GM21360 (cell line): ENCODE data around the gene CEBPE.

Experiments
- ATAC-seq: cut with Tn5 transposase; IDR thresholded peaks from one replicate; pipeline ENCODE4 v1.9.1; 2021; ENCODE audit warnings: mild to moderate bottlenecking, moderate library complexity; ENCODE audit not compliant: unreplicated experiment

Gene CEBPE

GRCh38 chr14:23104591-23105347 lies 14.3 kb downstream of the CEBPE start, which contains the start of gene CIROP:
Gene CIROP (minus strand): TSS chr14:23104989. CDS start chr14:23104920, 69 bp downstream.
- no peak for ATAC-seq

GRCh38 chr14:23104070-23104590 lies 14.9 kb downstream of the CEBPE start:
- no peak for ATAC-seq

GRCh38 chr14:23103581-23103980 lies 15.5 kb downstream of the CEBPE start:
- ATAC-seq: no peak

GRCh38 chr14:23102801-23103200 lies 16.3 kb downstream of the CEBPE start:
- no peak for ATAC-seq

- ATAC-seq: no peak
Observed at GRCh38 chr14:23101986-23102625, 16.9 kb downstream of the CEBPE start.

DNA sequence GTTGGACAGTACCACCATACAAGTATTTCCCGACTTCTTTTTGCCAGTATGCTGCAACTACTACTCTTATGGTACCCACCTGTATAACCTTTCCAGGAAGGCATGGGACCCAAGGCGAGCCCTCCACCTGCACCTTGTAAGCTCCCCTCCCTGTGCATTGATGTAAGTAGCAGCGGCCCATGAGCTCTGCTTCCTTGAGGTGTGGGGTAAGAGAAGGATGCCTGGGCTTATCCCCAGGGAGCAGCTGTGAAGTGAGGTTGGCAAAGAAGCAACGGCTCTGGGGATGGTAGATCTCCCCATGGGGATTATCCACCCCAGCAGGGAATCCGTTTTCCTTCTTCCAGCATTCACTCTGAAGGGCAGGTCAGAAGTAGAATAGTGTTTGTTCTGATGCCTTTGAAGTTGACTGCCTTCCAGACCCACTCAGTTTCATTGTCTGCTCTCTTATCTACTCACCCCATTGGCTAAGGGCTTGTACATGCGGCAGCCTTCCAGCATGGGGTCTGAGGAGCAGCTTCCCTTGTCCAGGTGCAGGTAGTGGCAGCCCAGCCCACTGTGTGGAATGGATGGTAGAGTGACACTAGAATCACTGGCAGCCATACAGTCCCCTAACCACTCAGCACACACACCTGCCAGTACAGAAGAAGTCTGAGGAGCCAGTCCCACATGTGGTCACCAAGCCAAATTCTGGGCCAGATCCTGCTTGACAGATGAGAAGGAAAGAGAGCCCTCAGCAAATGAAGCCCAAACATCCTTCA lies 17.7 kb downstream of the CEBPE start:
- ATAC-seq: no peak

- ATAC-seq: no peak
Observed at GRCh38 chr14:23099212-23099861, 19.7 kb downstream of the CEBPE start.

- ATAC-seq: no peak
Observed at GRCh38 chr14:23097786-23098185, 21.3 kb downstream of the CEBPE start.

GRCh38 chr14:23095196-23096108 lies 23.6 kb downstream of the CEBPE start, which contains the start of gene C14orf119:
Gene C14orf119 (plus strand): TSS chr14:23095505. CDS start chr14:23097659, 2,154 bp downstream.
- ATAC-seq: peak; percentile 86

DNA sequence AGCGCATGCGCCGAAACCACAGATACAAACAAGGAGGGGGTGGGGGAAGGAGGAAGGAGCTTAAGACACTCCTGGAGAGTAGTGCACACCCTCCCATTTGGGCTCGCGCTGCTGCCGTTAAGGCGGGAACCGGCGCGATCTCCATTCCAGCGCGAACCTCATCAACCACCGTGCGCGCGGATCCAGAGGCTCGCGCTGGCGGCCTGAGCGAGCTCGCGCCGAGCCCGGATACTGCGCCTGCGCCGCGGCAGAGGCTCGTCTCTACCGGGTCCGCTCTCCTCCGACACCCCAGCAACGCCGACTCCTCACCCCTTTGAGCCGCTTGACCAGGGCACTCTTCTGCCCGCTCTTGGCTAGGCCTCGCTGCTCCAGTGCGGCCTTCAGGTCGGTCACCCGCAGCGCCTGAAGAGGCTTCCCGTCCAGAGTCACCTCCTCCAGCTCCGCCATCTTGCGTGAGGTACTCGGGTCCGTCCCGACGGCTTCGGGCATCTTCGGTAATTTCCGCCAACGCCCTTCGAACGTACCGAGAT lies 24.3 kb downstream of the CEBPE start, which contains the start of gene ACIN1:
TSS of gene ACIN1 (minus strand) at position 471 of the 530 bp plus-strand sequence. CDS start at position 447, 24 bp downstream.
- ATAC-seq: peak; percentile 37

DNA sequence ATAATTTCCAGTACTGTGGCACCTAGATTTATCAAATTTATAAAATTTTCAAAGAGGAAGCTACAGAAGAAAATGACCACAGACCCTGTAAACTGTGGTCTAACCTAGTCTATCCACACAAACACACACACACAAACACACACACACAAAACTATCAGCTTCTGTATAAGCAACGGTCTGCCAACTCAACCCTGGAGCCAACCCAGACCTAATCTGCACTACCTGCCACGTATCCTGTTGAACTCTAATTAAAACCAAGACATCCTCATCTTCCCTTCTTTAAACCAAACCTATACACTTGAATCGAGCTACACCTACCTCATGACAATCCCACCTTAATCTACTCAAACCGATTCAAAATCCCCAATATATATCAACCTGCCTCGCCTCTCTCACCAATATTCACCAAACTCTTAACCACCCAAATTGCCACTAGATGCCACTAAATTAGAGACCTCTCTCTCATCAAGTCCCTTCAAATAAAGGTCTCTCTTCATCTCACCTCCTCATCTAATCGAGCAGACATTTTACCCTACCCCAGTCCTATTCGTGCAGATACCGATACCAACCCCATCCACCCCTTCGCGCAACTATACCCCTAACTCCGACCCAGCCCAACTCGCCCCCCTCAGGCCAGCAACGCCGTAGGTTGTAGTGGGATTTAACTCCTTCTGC lies 24.9 kb downstream of the CEBPE start:
- no peak for ATAC-seq

GRCh38 chr14:23093526-23093925 lies 25.5 kb downstream of the CEBPE start:
- no peak for ATAC-seq

DNA sequence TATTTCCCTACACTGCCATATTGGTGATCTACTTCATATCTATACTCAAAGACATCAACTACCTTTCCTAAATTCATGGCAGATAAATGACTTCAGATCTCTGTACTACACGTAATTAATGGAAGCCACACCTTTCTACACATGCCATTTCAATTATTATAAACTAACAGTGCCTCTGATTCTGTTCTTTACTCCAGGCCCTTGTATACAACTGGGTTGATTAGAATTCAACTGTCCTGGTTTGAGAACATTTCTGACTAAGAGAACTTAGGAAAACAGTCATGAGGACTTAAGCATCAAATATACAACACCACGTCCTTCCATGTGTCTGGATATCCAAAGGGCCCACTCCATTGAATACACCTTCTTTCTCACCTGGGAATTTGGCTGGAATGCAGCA lies 26.0 kb downstream of the CEBPE start:
- ATAC-seq: no peak

GRCh38 chr14:23091294-23092225 lies 27.5 kb downstream of the CEBPE start:
- ATAC-seq: no peak

DNA sequence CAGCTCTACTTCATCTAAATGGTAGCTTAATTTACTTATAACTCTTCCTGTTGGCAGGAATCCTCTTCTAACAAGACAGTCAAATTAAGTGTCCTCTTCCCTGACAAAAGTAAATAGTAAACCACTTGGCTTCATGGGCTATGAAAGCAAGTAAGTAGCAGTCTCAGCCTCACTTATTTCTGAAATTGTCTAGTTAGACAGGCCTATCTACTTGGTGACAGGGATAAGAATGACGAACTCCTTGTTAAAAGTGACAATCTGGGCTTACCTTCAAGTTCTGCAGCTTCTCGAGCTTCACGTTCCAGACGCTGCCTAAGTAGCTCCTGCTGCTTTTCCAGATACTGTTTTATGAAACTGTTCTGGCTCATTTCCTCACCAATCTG lies 28.8 kb downstream of the CEBPE start:
- ATAC-seq: no peak

- no peak for ATAC-seq
Observed at GRCh38 chr14:23089498-23090253, 29.4 kb downstream of the CEBPE start.

DNA sequence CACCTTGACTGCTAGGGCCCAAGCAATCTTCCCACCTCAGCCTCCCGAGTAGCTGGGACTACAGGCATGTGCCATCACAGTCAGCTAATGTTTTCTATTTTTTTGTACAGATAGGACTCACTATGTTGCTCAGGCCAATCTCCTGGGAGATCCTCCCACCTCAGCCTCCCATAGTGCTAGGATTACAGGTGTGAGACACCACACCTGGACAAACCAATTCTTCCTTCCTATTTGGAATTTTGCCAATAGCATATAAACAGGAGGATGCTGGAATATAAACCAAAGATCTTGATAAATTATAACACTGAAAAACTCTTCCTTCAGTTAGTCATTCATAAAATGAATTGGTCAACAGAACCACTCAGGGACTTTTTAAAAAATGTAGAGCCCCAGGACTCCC lies 32.5 kb downstream of the CEBPE start:
- no peak for ATAC-seq
